SK-N-SH treated with all-trans-retinoic acid at 6 μM for 48 hours (cell line): ENCODE measurements around the gene ZNF148.
A peak's percentile ranks its signal among the peaks of the same experiment; 100 is the strongest.

ENCODE experiments used
- ATAC-seq: fragments of 200-7000 bp; cut with Tn5 transposase; 3 replicates; pipeline ENCODE4 v1.9.1; 2020; ENCODE audit warnings: mild to moderate bottlenecking, moderate library complexity
- BACH2 ChIP-seq: fragments of 250-450 bp; sonication (Bioruptor Pico); IDR thresholded peaks from 2 replicates; pipeline ENCODE4 v1.9.0; 2021; ENCODE audit warnings: mild to moderate bottlenecking, borderline replicate concordance
- CREB5 ChIP-seq: fragments of 250-450 bp; sonication (Bioruptor Pico); IDR thresholded peaks from 2 replicates; pipeline ENCODE4 v1.5.1; 2020; ENCODE audit warnings: low read depth, mild to moderate bottlenecking, moderate library complexity
- CSDC2 ChIP-seq: fragments of 250-450 bp; sonication (Bioruptor Pico); IDR thresholded peaks from 2 replicates; pipeline ENCODE4 v1.5.0; 2020; ENCODE audit warnings: mild to moderate bottlenecking, moderate library complexity
- CSRNP3 ChIP-seq: fragments of 250-450 bp; sonication (Bioruptor Pico); IDR thresholded peaks from 2 replicates; pipeline ENCODE4 v1.5.1; 2021; ENCODE audit warnings: mild to moderate bottlenecking, moderate library complexity
- ESRRG ChIP-seq: fragments of 250-450 bp; sonication (Bioruptor Pico); IDR thresholded peaks from 2 replicates; pipeline ENCODE4 v1.6.1; 2021; ENCODE audit warnings: mild to moderate bottlenecking
- GLIS3 ChIP-seq: fragments of 250-450 bp; sonication (Bioruptor Pico); IDR thresholded peaks from 2 replicates; pipeline ENCODE4 v1.5.0; 2020; ENCODE audit warnings: mild to moderate bottlenecking, moderate library complexity
- ISL1 ChIP-seq: fragments of 250-450 bp; sonication (Bioruptor Pico); IDR thresholded peaks from 2 replicates; pipeline ENCODE4 v2.1.2; 2022; ENCODE audit warnings: mild to moderate bottlenecking, moderate library complexity
- OSR1 ChIP-seq: fragments of 250-450 bp; sonication (Bioruptor Pico); IDR thresholded peaks from 2 replicates; pipeline ENCODE4 v1.8.0; 2022; ENCODE audit warnings: moderate library complexity, mild to moderate bottlenecking, inconsistent platforms
- PATZ1 ChIP-seq: fragments of 250-450 bp; sonication (Bioruptor Pico); IDR thresholded peaks from 2 replicates; pipeline ENCODE4 v1.8.0; 2020; ENCODE audit warnings: mild to moderate bottlenecking, moderate library complexity, borderline replicate concordance
- PPARA ChIP-seq: fragments of 250-450 bp; sonication (Bioruptor Pico); IDR thresholded peaks from 2 replicates; pipeline ENCODE4 v1.5.0; 2020; ENCODE audit warnings: mild to moderate bottlenecking, borderline replicate concordance
- RARB ChIP-seq: fragments of 250-450 bp; sonication (Bioruptor Pico); IDR thresholded peaks from 2 replicates; pipeline ENCODE4 v1.8.0; 2021; ENCODE audit warnings: mild to moderate bottlenecking, moderate library complexity
- SNAI2 ChIP-seq: fragments of 250-450 bp; sonication (Bioruptor Pico); IDR thresholded peaks from 2 replicates; pipeline ENCODE4 v1.5.0; 2020; ENCODE audit warnings: mild to moderate bottlenecking, moderate library complexity
- TCF4 ChIP-seq: fragments of 250-450 bp; sonication (Bioruptor Pico); IDR thresholded peaks from 2 replicates; pipeline ENCODE4 v1.8.0; 2021; ENCODE audit warnings: mild to moderate bottlenecking, moderate library complexity, borderline replicate concordance
- TOX ChIP-seq: fragments of 250-450 bp; sonication (Bioruptor Pico); IDR thresholded peaks from 2 replicates; pipeline ENCODE4 v1.8.0; 2021; ENCODE audit warnings: mild to moderate bottlenecking, moderate library complexity, borderline replicate concordance
- TSHZ2 ChIP-seq: fragments of 250-450 bp; sonication (Bioruptor Pico); IDR thresholded peaks from 2 replicates; pipeline ENCODE4 v1.5.0; 2020; ENCODE audit warnings: mild to moderate bottlenecking, moderate library complexity
- ZC3H10 ChIP-seq: fragments of 250-450 bp; sonication (Bioruptor Pico); IDR thresholded peaks from 2 replicates; pipeline ENCODE4 v1.5.1; 2021; ENCODE audit warnings: mild to moderate bottlenecking, moderate library complexity
- ZFP3 ChIP-seq: fragments of 250-450 bp; sonication (Bioruptor Pico); IDR thresholded peaks from 2 replicates; pipeline ENCODE4 v1.5.0; 2020; ENCODE audit warnings: mild to moderate bottlenecking, moderate library complexity
- ZFP30 ChIP-seq: fragments of 450-650 bp; formaldehyde crosslinking; IDR thresholded peaks from 2 replicates; pipeline ENCODE4 v1.5.0; 2022; ENCODE audit warnings: mild to moderate bottlenecking, moderate library complexity
- ZNF565 ChIP-seq: fragments of 450-650 bp; formaldehyde crosslinking; conservative IDR thresholded peaks from 2 replicates; pipeline ENCODE4 v1.5.0; 2020; ENCODE audit warnings: low read depth, mild to moderate bottlenecking, moderate library complexity
- ZNF70 ChIP-seq: fragments of 450-650 bp; formaldehyde crosslinking; IDR thresholded peaks from 2 replicates; pipeline ENCODE4 v1.5.0; 2020; ENCODE audit warnings: mild to moderate bottlenecking, moderate library complexity

ZNF148 gene

GRCh38 chr3:125200731-125201139 lies 174.4 kb downstream of the ZNF148 start (continued):
- TF ChIP-seq CSRNP3 (CRISPR knock-in tag) (no peak), ZNF70 (CRISPR knock-in tag) (no peak), GLIS3 (CRISPR knock-in tag) (no peak)

- ATAC-seq = peak; percentile 40; the same call in 1 of the 3 replicates
- no peak for TF ChIP-seq ZNF565 (CRISPR knock-in tag)
- TF ChIP-seq ZNF70 (CRISPR knock-in tag) = no peak
- TF ChIP-seq GLIS3 (CRISPR knock-in tag) = no peak
- TF ChIP-seq CSDC2 (CRISPR knock-in tag) = no peak
- no peak for TF ChIP-seq BACH2 (CRISPR knock-in tag)
- TF ChIP-seq OSR1 (CRISPR knock-in tag) = no peak
- TF ChIP-seq ZFP3 (CRISPR knock-in tag) = no peak
- TF ChIP-seq TCF4 (CRISPR knock-in tag) = no peak
- no peak for TF ChIP-seq ZC3H10 (CRISPR knock-in tag)
- no peak for TF ChIP-seq PPARA (CRISPR knock-in tag)
- no peak for TF ChIP-seq CREB5
- TF ChIP-seq TSHZ2 (CRISPR knock-in tag) = no peak
- TF ChIP-seq RARB (CRISPR knock-in tag) = no peak
Measured at GRCh38 chr3:125194849-125195601, 180.1 kb downstream of the ZNF148 start.

- no peak for ATAC-seq
- TF ChIP-seq SNAI2 (CRISPR knock-in tag) (no peak), ESRRG (no peak), PATZ1 (CRISPR knock-in tag) (no peak), TSHZ2 (CRISPR knock-in tag) (no peak), TOX (CRISPR knock-in tag) (no peak), ZFP30 (CRISPR knock-in tag) (no peak), PPARA (CRISPR knock-in tag) (no peak), ZNF70 (CRISPR knock-in tag) (no peak), GLIS3 (CRISPR knock-in tag) (no peak), ISL1 (CRISPR knock-in tag) (no peak), ZC3H10 (CRISPR knock-in tag) (no peak), ZNF565 (CRISPR knock-in tag) (no peak)
Measured at GRCh38 chr3:125194061-125194848, 180.9 kb downstream of the ZNF148 start.
